HG03175 (cell line): ENCODE results near the gene DNMT3B.
A peak's percentile ranks its signal among the peaks of the same experiment; 100 is the strongest.
"Not testable (repeated sequence)": the region's sequence is repeated elsewhere in the genome, so short reads cannot be mapped to it uniquely, and the experiment has no call there.

Source experiments
- ATAC-seq: cut with Tn5 transposase; IDR thresholded peaks from one replicate; pipeline ENCODE4 v1.9.1; 2021; ENCODE audit warnings: mild to moderate bottlenecking, moderate library complexity; ENCODE audit not compliant: unreplicated experiment

Gene DNMT3B

GRCh38 chr20:32762754-32763201 lies 593 bp downstream of the DNMT3B start:
- peak; percentile 15 for ATAC-seq

DNA sequence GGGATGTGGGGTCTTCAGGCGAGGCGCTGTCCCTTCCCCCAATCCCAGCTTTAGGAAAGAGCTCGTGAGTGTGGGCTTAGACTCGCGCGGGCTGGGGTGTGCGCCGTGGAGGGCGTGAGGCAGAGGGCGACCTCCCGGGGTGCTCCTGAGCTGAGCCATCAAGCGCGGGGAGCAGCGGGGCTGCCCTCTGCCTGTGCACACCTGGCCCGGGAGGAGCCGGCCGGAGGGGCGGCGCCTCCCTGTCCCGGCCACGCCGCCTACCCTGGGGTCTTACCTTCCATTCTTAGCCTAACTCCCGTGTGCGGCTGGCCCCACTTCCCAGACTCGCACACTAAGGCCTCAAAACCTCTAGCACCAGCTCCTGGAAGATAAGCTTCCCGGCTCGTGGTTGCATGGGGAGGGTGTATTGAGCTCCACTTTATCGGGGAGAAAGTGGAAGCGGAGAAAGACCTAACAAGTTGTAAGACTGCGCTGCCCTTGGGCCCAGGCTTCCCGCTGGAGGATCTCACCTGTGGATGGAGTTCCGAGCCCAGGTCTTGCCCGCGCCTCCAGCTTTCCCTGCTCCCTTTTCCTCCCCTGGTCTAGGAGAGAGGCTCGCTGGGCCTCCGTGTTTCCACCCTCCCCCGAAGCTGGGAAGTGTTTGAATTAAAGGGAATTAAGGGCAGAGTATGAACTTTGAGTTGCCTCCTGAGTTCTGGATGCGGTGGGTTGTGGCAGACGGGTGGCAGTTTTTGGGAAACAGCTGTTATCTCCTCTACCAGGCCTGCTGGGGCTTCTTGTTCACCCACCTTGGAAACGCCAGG lies 1.2 kb downstream of the DNMT3B start:
- no peak for ATAC-seq

DNA sequence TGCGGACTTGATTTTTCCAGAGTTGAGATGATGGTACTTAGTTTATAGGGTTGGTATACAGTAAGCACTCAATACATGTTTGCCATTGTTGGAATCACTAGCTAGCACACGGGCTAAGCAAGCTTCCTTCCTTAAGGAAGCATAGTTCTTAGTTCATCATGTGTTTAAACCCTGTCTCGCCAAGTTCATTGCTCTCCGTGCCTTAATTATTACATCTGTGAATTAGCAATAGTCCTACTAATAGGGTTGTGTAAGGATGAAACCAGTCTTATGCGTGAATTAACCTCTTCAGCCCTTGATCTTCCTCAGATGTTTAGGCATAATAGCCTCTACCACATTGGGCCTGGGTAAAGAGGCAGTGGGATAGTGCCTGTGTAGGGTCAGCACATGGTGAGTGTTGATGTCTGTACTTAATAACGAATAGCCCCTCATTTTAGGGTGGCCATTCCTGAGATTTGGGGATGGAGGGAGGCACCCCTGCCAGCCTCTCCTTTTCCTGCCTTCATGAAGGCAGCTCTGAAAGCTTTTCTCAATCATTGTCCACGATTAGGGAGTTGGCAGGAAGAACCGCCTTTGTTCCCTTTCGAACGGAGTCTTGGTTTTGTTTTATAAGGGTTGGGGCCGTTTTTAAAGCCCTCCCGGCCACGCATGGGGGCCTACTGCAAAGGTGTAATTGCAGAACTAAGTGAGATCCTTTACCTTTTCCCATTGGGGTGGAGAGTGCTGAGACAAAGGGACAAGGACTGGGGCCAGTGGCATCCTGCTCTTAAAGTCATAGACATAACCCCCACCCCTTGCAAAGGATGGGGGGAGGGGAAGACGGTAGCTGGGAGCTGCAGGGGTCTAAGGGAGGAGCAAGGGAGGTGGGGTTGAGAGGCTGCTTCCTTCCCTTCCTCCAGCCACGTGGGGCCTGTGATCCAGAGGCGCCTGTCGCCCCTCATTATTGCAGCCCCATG lies 2.1 kb downstream of the DNMT3B start:
- no peak for ATAC-seq

GRCh38 chr20:32765230-32765875 lies 3.2 kb downstream of the DNMT3B start:
- ATAC-seq: not testable (repeated sequence)

DNA sequence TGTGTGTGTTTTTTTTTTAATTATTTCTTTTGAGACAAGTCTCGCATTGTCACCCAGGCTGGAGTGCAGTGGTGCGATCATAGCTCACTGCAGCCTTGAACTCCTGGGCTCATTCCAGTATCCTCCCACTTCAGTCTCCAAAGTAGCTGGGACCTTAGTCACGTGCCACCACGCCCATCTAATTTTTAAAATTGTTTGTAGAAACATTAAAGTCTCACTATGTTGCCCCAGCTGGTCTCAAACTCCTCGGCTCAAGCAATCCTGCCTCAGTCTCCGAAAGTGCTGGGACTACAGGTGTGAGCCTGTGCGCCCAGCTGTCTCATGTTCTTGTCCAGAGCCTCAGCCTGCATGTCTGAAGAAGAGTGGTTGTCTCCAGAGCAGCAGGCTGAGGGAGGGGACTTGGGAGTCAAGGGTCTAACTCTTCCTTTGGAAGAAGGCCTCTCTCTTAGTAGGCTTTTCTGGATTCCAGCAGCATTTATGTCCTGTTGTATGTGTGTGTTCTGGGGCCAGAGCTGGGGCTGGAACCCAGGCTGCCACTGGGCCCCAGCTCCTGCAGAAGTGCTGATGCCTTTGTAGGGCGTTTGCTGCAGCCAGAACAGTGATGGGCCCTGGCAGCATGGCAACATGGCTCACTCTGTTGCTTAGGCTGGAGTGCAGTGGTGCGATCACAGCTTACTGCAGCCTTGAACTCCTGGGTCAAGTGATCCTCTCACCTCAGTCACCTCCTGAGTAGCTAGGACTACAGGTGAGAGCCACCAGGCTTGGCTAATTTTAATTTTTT lies 5.4 kb downstream of the DNMT3B start:
- ATAC-seq: no peak

DNA sequence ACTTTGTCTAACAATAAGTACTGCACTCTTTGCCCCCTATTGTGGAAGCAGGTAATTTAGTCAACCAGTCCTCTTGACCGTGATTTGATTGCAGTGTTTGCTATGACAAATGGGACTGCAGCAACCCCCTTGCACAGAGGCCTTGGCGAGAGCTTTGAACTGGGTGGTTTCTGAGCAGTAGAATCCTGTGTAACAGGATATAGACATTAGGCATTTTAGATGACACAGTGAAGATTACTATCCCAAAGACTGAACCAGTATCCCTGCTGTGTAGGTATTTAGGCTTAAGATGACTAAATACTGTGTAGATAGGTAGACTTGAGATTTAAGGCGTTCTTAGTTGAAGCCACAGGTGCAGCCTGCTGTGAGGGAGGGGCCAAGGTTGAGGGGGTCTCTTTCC lies 9.9 kb downstream of the DNMT3B start:
- ATAC-seq: no peak

DNA sequence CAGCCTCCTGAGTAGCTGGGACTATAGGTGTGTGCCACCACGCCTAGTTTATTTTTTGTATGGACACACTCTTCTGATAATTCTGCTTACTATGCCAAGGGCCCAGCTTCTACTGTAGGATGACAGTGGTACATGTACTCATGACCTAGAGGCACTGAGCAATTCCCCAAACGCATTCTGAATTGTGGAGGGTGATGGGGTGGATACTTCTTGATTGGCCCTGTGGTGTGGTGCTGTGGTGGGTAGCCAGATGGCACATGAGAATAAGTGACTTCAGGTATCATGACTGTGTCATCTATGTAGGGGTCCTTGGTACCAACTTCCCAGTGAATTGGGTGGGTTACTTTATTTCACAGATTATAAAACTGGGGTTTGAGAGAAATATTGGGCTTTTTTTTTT lies 11.0 kb downstream of the DNMT3B start:
- no peak for ATAC-seq

DNA sequence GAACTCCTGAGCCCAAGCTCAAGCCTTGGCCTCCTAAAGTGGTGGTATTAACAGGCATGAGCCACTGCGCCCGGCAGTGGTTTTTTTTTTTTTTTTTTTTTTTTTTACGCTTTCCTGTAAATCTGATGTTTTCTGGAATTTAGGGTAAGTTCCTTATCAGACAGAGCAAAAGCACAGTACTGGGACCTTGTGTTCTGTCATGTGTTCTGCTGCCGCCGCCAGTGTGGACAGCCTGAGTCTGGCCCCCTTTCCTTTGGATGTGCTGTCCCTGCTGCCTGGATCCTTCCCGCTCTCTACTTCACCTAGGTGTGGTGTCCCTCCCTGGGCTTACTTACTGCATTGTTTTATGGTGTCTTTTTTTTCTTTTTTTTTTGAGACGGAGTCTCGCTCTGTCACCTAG lies 11.7 kb downstream of the DNMT3B start:
- no peak for ATAC-seq

GRCh38 chr20:32775336-32775991 lies 13.3 kb downstream of the DNMT3B start:
- ATAC-seq: no peak

DNA sequence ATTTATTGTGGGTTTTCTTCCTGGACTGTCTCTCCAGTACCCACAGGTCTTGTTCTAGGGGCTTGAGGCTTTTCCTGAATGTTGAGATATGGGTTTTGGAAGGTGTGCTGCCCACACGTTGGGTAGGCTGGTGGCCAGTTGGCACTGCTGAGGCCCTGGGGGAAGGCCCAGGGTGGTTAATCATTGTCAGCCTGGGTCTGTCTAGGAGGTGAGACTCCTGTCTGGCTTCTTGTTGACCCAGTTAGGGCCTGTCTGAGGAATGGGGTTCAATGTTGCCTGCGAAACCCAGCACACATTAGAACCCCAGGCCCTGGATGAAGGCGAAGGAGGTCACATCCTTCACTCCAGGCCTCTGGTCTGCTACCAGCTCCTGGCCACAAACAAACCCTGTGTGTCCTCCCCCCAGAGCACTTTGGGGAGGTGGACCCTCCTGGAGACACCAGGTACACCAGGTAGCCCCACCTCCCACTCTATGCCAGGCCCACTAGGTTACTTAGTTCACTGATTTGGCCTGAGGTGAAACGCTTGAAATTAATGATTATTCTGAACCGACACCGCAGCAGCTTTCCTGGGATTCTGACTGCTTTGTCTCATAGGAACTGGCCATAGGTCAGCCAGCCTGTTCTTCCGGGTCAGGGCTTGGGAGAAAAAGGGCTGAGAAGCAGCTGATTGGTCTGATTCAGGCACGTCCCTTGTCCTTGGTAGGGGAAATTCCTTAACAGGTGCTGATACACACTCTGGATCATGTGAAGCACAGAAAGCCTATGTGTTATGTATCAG lies 15.2 kb downstream of the DNMT3B start:
- no peak for ATAC-seq

DNA sequence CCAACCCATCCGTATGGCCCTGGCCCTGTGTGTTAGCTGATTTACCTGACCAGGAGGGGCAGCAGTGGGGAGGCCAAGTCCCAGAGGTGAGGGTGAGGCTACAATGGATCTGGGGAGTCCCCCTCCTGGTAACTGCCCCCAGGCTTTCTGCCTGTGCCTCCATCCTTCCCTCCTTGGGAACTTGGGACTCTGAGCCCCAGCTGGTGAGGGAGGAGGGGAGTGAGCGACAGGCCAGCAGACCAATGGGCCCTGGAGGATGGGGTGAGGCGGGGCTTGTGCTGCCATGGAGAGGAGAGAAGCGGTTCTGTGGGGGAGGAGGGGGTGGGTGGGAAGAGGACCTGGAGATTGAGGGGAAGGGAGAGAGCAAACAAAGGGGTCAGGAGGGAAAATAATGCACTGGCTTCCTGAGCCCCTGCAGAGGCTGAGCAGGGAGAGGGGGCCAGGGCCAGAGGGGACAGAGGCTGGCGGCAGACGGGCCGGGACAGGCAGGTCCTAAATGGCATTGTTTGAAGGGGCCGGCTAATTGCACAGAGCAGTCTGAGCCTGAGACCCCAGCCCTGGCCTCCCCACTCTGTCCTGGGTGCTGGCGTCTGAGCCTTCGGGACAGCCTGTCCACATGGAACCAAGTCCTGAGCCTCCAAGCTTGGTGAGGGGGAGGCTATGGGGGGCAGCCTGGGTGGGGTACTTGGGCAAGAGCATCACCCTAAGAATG lies 17.5 kb downstream of the DNMT3B start:
- ATAC-seq: no peak

DNA sequence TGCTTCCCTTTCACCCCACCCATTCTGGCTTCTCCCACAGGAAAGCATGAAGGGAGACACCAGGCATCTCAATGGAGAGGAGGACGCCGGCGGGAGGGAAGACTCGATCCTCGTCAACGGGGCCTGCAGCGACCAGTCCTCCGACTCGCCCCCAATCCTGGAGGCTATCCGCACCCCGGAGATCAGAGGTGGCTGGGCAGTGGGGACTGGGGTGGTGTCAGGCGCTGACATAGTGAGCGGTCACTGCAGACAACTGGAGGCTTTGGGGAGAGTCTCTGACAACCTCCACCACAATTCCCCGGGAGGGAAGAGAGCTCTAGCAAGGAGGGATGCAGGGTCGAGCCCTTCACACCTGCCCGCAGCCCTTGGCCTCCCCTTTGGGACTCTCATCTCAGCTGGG lies 18.1 kb downstream of the DNMT3B start:
- ATAC-seq: no peak

- ATAC-seq: no peak
These were observed 18.8 kb downstream of the DNMT3B start for GRCh38 chr20:32780749-32781655.

DNA sequence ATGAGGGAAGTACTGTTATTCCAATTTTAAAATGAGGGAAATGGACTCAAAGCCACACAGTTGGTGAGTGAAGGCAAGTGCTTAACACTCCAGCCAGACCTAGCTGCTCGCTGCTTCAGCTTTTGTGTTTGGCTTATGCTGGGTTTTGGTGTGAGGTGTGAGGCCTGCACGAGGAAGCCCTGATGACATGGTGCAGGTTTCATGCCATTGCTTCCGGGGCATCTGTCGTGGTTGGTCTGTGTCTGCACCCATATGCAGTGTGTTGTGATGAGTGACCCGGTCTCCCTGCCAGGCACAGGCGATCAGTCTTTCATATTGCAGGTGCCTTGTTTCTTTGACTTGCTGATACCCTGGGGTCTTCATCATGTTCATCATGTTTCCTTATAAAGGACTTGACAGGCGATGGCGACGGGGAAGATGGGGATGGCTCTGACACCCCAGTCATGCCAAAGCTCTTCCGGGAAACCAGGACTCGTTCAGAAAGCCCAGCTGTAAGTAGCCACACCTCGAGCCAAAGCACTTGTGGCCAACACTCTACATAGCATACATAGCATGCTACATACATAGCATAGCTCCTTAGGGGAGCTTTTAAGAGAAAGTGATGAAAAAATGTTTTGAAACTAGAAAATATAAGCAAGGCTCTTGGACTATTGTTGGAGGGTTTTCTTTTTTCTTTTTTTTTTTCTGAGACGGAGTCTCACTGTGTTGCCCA lies 22.3 kb downstream of the DNMT3B start:
- ATAC-seq: no peak

DNA sequence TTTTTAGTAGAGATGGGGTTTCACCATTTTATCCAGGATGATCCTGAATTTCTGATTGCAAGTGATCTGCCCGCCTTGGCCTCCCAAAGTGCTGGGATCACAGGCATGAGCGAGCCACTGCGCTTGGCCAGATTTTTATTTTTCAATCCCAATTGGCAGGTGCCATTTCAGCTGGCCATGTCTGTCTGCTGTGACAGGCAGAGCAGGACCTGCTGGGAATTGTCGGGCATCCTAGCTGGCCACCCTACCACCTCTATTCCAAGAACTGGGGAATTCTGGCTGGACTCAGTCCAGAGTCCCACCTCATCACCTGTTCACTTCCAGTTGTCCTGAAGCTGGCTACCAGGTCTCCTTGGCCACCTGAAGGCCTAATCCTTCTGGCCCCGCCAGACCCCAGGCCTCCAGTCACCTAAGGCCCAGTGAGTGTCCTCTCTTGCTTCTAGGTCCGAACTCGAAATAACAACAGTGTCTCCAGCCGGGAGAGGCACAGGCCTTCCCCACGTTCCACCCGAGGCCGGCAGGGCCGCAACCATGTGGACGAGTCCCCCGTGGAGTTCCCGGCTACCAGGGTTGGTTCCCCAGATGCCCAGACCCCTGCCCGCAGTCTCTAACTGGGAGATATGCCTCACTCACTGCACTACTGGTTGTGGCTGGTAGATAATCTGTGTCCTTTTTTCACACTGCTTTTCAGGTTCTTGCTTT lies 24.0 kb downstream of the DNMT3B start:
- no peak for ATAC-seq

GRCh38 chr20:32787168-32787567 lies 25.0 kb downstream of the DNMT3B start:
- no peak for ATAC-seq
